ENCODE results near the gene KIF18B. TPM values are rescaled to one million over a fixed set of nuclear protein-coding genes. Genes with fewer than 3 reads are reported as not detected.

KIF18B gene
- total and polyA plus RNA-seq, 8 donors: 0.05 to 0.53 (median 0.14) TPM; not detected in 1

DNA sequence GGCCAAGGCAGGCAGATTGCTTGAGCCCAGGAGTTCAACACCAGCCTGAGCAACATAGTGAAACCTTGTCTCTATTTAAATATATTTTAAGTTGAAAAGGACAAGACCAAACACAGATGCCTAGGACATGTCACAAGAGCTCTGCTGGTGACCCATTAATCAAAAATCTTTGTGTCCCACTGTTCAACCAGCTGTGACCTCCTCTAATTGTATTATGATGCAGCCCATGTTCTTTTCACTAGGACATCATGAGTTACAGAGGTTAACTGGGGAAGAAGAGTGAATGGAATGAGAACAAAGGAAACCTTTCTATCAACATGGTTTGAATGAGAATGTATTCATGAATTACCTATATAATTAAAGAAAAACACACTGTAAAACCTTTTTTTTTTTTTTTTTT lies 55.3 kb downstream of the KIF18B start:
- intact Hi-C loops (cut with DNase I): no loop called here
- TF ChIP-seq, protein P1, sequence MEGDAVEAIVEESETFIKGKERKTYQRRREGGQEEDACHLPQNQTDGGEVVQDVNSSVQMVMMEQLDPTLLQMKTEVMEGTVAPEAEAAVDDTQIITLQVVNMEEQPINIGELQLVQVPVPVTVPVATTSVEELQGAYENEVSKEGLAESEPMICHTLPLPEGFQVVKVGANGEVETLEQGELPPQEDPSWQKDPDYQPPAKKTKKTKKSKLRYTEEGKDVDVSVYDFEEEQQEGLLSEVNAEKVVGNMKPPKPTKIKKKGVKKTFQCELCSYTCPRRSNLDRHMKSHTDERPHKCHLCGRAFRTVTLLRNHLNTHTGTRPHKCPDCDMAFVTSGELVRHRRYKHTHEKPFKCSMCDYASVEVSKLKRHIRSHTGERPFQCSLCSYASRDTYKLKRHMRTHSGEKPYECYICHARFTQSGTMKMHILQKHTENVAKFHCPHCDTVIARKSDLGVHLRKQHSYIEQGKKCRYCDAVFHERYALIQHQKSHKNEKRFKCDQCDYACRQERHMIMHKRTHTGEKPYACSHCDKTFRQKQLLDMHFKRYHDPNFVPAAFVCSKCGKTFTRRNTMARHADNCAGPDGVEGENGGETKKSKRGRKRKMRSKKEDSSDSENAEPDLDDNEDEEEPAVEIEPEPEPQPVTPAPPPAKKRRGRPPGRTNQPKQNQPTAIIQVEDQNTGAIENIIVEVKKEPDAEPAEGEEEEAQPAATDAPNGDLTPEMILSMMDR (IDR thresholded peaks at IDR 0.05): no peak
- no peaks in the 10 kb centered on the region for H3K27me3 ChIP-seq
- peaks cover 0 to 15% (median 7%) of the 10 kb centered on the region in 3 donors for H3K36me3 ChIP-seq
- H3K27ac ChIP-seq: no peak overlapping the region
- FAIRE-seq: no peak
- no peak overlapping the region for H3K4me3 ChIP-seq
- no peaks in the 10 kb centered on the region for H3K9me3 ChIP-seq
- no peak for DNase-seq
- ATAC-seq: no peak
- H3K4me1 ChIP-seq: peaks cover 0 to 2% (median 0%) of the 10 kb centered on the region in 3 donors

DNA sequence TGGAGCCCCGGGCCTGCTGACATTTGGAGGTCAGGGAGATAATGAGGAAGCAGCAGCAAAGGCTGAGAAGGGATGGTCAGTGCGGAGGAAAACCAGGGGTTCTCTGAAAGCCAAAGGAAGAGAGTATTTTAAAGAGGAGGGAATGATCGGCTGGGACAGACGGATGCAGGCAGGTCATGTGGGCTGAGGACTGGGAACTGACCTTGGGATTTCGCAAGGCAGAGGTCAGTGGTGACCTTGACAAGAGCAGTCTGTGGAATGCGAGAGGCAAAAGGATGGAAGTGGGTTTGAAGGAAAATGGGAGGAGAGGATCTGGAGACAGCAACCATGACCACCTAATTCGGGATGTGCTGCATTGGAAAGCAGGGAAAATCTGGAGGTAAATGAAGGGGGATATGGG lies 58.6 kb downstream of the KIF18B start:
- intact Hi-C loops (cut with DNase I): no loop called here
- TF ChIP-seq, protein P1 (IDR thresholded peaks at IDR 0.05): no peak
- no peaks in the 10 kb centered on the region for H3K27me3 ChIP-seq
- DNase-seq (no peak), FAIRE-seq (no peak), ATAC-seq (no peak)
- WGBS, 2 donors: 54 to 65% methylated on average over 7 of the region's 7 CpGs
- H3K9me3 ChIP-seq: no peaks in the 10 kb centered on the region
- H3K4me1 ChIP-seq: no peaks in the 10 kb centered on the region
- no peak overlapping the region for H3K4me3 ChIP-seq
- peaks cover 0 to 23% (median 13%) of the 10 kb centered on the region in 3 donors for H3K36me3 ChIP-seq
- H3K27ac ChIP-seq: no peak overlapping the region

DNA sequence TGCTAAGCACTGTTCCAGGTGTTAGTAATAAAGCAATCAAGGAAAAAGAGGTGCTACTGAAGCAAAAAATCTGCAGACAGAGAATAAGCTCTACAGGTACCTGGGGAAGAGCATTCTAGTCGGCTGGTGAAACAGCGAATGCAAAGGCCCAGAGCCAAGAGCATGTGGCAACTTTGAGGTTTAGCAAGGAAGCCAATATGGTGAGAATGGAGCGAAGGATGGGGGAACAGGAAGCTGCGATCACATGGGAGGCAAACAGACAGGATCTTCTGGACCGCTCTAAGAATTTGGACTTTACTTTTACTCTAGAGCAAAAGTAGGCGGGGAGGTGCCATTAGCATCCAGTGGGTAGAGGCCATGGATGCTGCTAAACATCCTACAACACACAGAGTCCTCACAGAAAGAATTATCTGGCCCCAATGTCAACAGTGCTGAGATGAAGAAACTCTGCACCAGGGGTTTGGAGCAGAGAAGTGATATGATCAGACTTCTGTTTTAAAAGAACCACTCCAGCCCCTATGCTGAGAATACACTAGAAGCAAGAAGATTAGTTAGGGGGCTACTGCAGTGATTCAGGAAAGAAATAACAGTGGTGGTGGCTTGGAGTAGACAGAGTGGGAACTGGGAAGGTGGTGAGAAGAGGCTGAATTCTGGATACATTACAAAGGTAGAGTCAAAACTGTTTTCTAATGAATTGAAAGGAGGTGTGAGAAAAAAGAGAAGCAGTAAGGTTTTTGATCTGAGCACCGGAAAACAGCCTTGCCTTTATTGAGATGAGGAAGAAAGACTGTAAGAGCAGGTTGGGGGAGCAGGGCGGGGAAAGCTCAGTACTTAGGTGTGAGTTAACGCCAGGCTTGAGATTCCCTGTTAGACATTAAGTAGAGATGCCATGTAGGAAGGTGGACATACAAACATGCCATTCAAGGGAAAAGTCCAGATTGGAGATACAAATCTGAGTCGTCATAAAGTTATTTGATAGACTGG lies 59.3 kb downstream of the KIF18B start:
- intact Hi-C loops (cut with DNase I): no loop called here
- peaks cover 0 to 22% (median 15%) of the 10 kb centered on the region in 3 donors for H3K36me3 ChIP-seq

GRCh38 chr17:44887016-44887415 lies 60.6 kb downstream of the KIF18B start:
- H3K4me3 ChIP-seq: no peak overlapping the region
- H3K9me3 ChIP-seq: no peaks in the 10 kb centered on the region
- ATAC-seq: no peak
- WGBS, 2 donors: 81 to 86% methylated on average over 1 of the region's 1 CpG
- no peak for FAIRE-seq
- DNase-seq: no peak
- H3K4me1 ChIP-seq: no peaks in the 10 kb centered on the region
- no peak overlapping the region for H3K27ac ChIP-seq
- peaks cover 0 to 29% (median 15%) of the 10 kb centered on the region in 3 donors for H3K36me3 ChIP-seq
- TF ChIP-seq, protein P1 (IDR thresholded peaks at IDR 0.05): no peak
- intact Hi-C loops (cut with DNase I): no loop called here
- no peaks in the 10 kb centered on the region for H3K27me3 ChIP-seq

More for the DNA sequence above, 59.3 kb downstream of the KIF18B start:
- Histone ChIP-seq H3K27ac (no peak overlapping the region), H3K4me3 (no peak overlapping the region), H3K4me1 (no peaks in the 10 kb centered on the region), H3K9me3 (no peaks in the 10 kb centered on the region), H3K27me3 (no peaks in the 10 kb centered on the region)
- 82 to 86% methylated on average over 10 of the region's 10 CpGs for WGBS, 2 donors
- FAIRE-seq: no peak
- DNase-seq: no peak
- no peak for ATAC-seq
- TF ChIP-seq, protein P1 (IDR thresholded peaks at IDR 0.05): no peak

GRCh38 chr17:44884941-44885340 lies 62.6 kb downstream of the KIF18B start:
- DNase-seq (no peak), FAIRE-seq (no peak), ATAC-seq (no peak)
- Histone ChIP-seq H3K27ac (no peak overlapping the region), H3K36me3 (peaks cover 0 to 45% (median 17%) of the 10 kb centered on the region in 3 donors), H3K27me3 (no peaks in the 10 kb centered on the region), H3K4me3 (no peak overlapping the region), H3K9me3 (no peaks in the 10 kb centered on the region), H3K4me1 (no peaks in the 10 kb centered on the region)
- TF ChIP-seq, protein P1 (IDR thresholded peaks at IDR 0.05): no peak
- WGBS, 2 donors: 92 to 93% methylated on average over 2 of the region's 2 CpGs
- intact Hi-C loops (cut with DNase I): no loop called here

Data from pancreas (tissue), 10 donors.